Endothelial cell of umbilical vein (primary cell): ENCODE data around the gene FOXRED1. TPM values are rescaled to one million over a fixed set of nuclear protein-coding genes. Genes with fewer than 3 reads are reported as not detected.

Source experiments
- BruUV-seq: library from RNA; stranded (reverse); fragments of 400-500 nt; replicated peaks from 2 replicates; lab custom pipeline; 2021; lab: Mats Ljungman, UMichigan
- CTCF ChIA-PET: fragments of 300-600, 350-600 bp; sonication (Branson Sonifier 250); formaldehyde crosslinking; loops from one replicate; lab custom pipeline; 2021; ENCODE audit warnings: antibody characterized with exemption, inconsistent platforms; lab: Charles Lee
- POLR2A ChIA-PET: fragments of 300-600, 350-600 bp; sonication (Branson Sonifier 250); formaldehyde crosslinking; loops from one replicate; lab custom pipeline; 2021; ENCODE audit warnings: antibody characterized with exemption, inconsistent platforms; lab: Charles Lee
- DNase-seq: peaks from one replicate; pipeline ENCODE4 v3.0.0-alpha.2; 2011; ENCODE audit warnings: low read depth, low spot score
- FAIRE-seq: peaks from 2 replicates; lab custom pipeline; 2011; peaks lifted over from hg19 to GRCh38; lab: Jason Lieb, UNC
- H2AFZ ChIP-seq: 2 replicates; pipeline ENCODE4 v1.6.0; 2012; ENCODE audit warnings: low read depth, low read length, control low read depth, inconsistent platforms
- H3K27ac ChIP-seq: 2 replicates; pipeline ENCODE4 v1.5.1; 2011; ENCODE audit warnings: low read depth, mild to moderate bottlenecking, control low read depth, low read length, moderate library complexity; ENCODE audit not compliant: insufficient read depth
- H3K27me3 ChIP-seq, 2 experiments: 2 replicates each; pipeline versions ENCODE4 v1.6.0 to v1.6.1; 2011; ENCODE audit warnings: low read length in 2 of 2, mixed read lengths in 1 of 2; ENCODE audit not compliant: control insufficient read depth in 2 of 2, insufficient read depth in 2 of 2
- H3K36me3 ChIP-seq, 2 experiments: 2 replicates in 1 of 2; 3 replicates in 1 of 2; pipeline ENCODE4 v1.5.1; 2011; ENCODE audit warnings: low read length in 2 of 2, mild to moderate bottlenecking in 1 of 2, moderate library complexity in 1 of 2; ENCODE audit not compliant: control insufficient read depth in 2 of 2, insufficient read depth in 2 of 2; ENCODE audit errors: extremely low read depth in 1 of 2
- H3K4me1 ChIP-seq: 3 replicates; pipeline ENCODE4 v1.5.1; 2011; ENCODE audit warnings: mild to moderate bottlenecking, low read length; ENCODE audit not compliant: control insufficient read depth, insufficient read depth; ENCODE audit errors: extremely low read depth
- H3K4me2 ChIP-seq: 2 replicates; pipeline ENCODE4 v1.6.1; 2011; ENCODE audit warnings: low read length, control low read depth, mixed read lengths; ENCODE audit not compliant: insufficient read depth
- H3K4me3 ChIP-seq, 3 experiments: fragments of 200-600 bp in 1 of 3; sonication (generic), shearing (Covaris generic) in 1 of 3; replicated peaks in 1 of 3; 2 replicates each; pipeline ENCODE4 v1.5.1; 2011 to 2016; ENCODE audit warnings: control low read depth in 3 of 3, low read length in 3 of 3, mild to moderate bottlenecking in 2 of 3, inconsistent platforms in 1 of 3, low read depth in 1 of 3, moderate library complexity in 1 of 3; ENCODE audit not compliant: insufficient read depth in 1 of 3
- H3K79me2 ChIP-seq: 2 replicates; pipeline ENCODE4 v1.6.0; 2012; ENCODE audit warnings: low read length, inconsistent platforms; ENCODE audit not compliant: control insufficient read depth, insufficient read depth
- H3K9ac ChIP-seq: replicated peaks from 2 replicates; pipeline ENCODE3; 2011; ENCODE audit warnings: low read length, control low read depth; ENCODE audit not compliant: insufficient read depth; ENCODE audit errors: extremely low read depth
- H3K9me1 ChIP-seq: replicated peaks from 3 replicates; pipeline ENCODE4 v1.6.0; 2011; ENCODE audit warnings: mild to moderate bottlenecking, low read length; ENCODE audit not compliant: control insufficient read depth, insufficient read depth; ENCODE audit errors: extremely low read depth
- H3K9me3 ChIP-seq: replicated peaks from 2 replicates; pipeline ENCODE4 v1.5.1; 2012; ENCODE audit warnings: low read length, inconsistent platforms; ENCODE audit not compliant: control insufficient read depth, insufficient read depth
- H4K20me1 ChIP-seq: replicated peaks from 2 replicates; pipeline ENCODE3; 2011; ENCODE audit warnings: mild to moderate bottlenecking, low read length; ENCODE audit not compliant: control insufficient read depth, insufficient read depth; ENCODE audit errors: extremely low read depth
- CTCF ChIP-seq, 2 donors: IDR thresholded peaks; 1 replicate in 1 of 2; 2 replicates in 1 of 2; pipeline ENCODE4 v1.5.1; 2011; ENCODE audit warnings: low read length in 2 of 2, mild to moderate bottlenecking in 2 of 2, moderate library complexity in 2 of 2, control low read depth in 1 of 2, inconsistent platforms in 1 of 2, low read depth in 1 of 2; ENCODE audit not compliant: insufficient read depth in 1 of 2; ENCODE audit errors: extremely low read depth in 1 of 2
- EZH2 ChIP-seq: IDR thresholded peaks from 2 replicates; pipeline ENCODE4 v1.6.1; 2012; ENCODE audit warnings: borderline replicate concordance, low read depth, mild to moderate bottlenecking, moderate library complexity, low read length, inconsistent platforms; ENCODE audit not compliant: severe bottlenecking
- FOS ChIP-seq: IDR thresholded peaks from 2 replicates; pipeline ENCODE4 v1.6.1; 2011; ENCODE audit warnings: mild to moderate bottlenecking, low read length, moderate library complexity, borderline replicate concordance; ENCODE audit not compliant: insufficient read depth
- GATA2 ChIP-seq: IDR thresholded peaks from 2 replicates; pipeline ENCODE4 v1.7.0; 2011; ENCODE audit warnings: low read depth, mild to moderate bottlenecking, moderate library complexity, mixed read lengths, low read length; ENCODE audit not compliant: insufficient read length, insufficient read depth
- JUN ChIP-seq: IDR thresholded peaks from 2 replicates; pipeline ENCODE4 v1.6.1; 2011; ENCODE audit warnings: borderline replicate concordance, low read depth; ENCODE audit not compliant: insufficient read length, insufficient read depth
- MAX ChIP-seq: IDR thresholded peaks from 2 replicates; pipeline ENCODE4 v1.6.1; 2011; ENCODE audit not compliant: insufficient read depth, insufficient read length
- MYC ChIP-seq: IDR thresholded peaks from one replicate; pipeline ENCODE4 v1.6.1; 2011; ENCODE audit warnings: mild to moderate bottlenecking, low read depth, low read length
- POLR2A ChIP-seq: IDR thresholded peaks from 2 replicates; pipeline ENCODE4 v1.6.1; 2012; ENCODE audit warnings: low read depth, mild to moderate bottlenecking, control low read depth, low read length
- POLR2AphosphoS5 ChIP-seq: IDR thresholded peaks from 2 replicates; pipeline ENCODE4 v1.6.1; 2012; ENCODE audit warnings: low read depth, mild to moderate bottlenecking, control low read depth, low read length, moderate library complexity; ENCODE audit not compliant: insufficient read depth
- dilution Hi-C: fragments of 300-500 bp; cut with MboI; formaldehyde crosslinking; loops from one replicate; pipeline ENCODE4 v1.15.0; 2019; ENCODE audit warnings: low sequenced_read_pairs; ENCODE audit not compliant: extremely low pct_ligation_motif_present
- intact Hi-C: fragments of 100-400 bp; cut with micrococcal nuclease; formaldehyde crosslinking; loops from one replicate; pipeline ENCODE4 v1.10.0; 2022
- polyA plus RNA-seq, 4 experiments: library from polyadenylated mRNA; depleted of rRNA in 3 of 4; stranded (reverse) in 3 of 4; unstranded in 1 of 4; fragments of >200 nt; gene quantifications; 2 replicates each; pipeline versions ENCODE4 v1.2.1 to v1.2.3, GENCODE V29; 2011 to 2012; ENCODE audit warnings: missing spikeins in 1 of 4
- total RNA-seq: library from RNA; stranded (reverse); gene quantifications from 2 replicates; pipeline ENCODE4 v1.2.3, GENCODE V29; 2021

Gene FOXRED1
- total and polyA plus RNA-seq, 2 donors (not counting 3 experiments of a cell fraction or from before 2014, with no cell fraction given), result 32.4 to 33.5 TPM

GRCh38 chr11:126310992-126311310, 42.0 kb downstream of the FOXRED1 start:
- Histone ChIP-seq H3K4me2 (no peak overlapping the region), H3K27ac (no peak overlapping the region), H3K4me1 (no peaks in the 10 kb centered on the region), H3K9ac (no peak overlapping the region), H3K27me3 (no peaks in the 10 kb centered on the region), H3K9me3 (no peaks in the 10 kb centered on the region), H4K20me1 (no peaks in the 10 kb centered on the region), H2AFZ (no peak overlapping the region), H3K36me3 (no peaks in the 10 kb centered on the region), H3K79me2 (no peaks in the 10 kb centered on the region), H3K4me3 (no peak overlapping the region), H3K9me1 (no peaks in the 10 kb centered on the region)
- BruUV-seq, result no TSS peak
- DNase-seq (no peak), FAIRE-seq (no peak)
- intact Hi-C loops, result loop anchor here (1.0 to 5.0 kb wide), 9 partner anchors 25 to 679 kb away; partner anchors contain the start of gene ST3GAL4
- dilution Hi-C loops, result no loop called here
- TF ChIP-seq POLR2AphosphoS5, result no peak
- no peak for TF ChIP-seq FOS
- no peak for TF ChIP-seq POLR2A
- TF ChIP-seq MAX, result no peak
- no peak for TF ChIP-seq EZH2
- TF ChIP-seq CTCF (IDR thresholded peaks at IDR 0.05; ENCODE audit: extremely low read depth in 1 of 2, insufficient read depth in 1 of 2, low read depth in 1 of 2, low read length in 2 of 2), result no peak
- no peak for TF ChIP-seq JUN
- TF ChIP-seq MYC, result no peak
- TF ChIP-seq GATA2, result no peak
- POLR2A ChIA-PET, result interaction anchor here (0.9 to 1.2 kb wide), 4 partner anchors 12 to 170 kb away, joined by 3 to 4 read pairs (median 3); no protein-coding TSS in a partner anchor
- CTCF ChIA-PET, result interaction anchor here (0.6 to 10.7 kb wide), 31 partner anchors 8 to 680 kb away, joined by 3 to 437 read pairs (median 7); partner anchors contain the start of gene ST3GAL4
